Spleen (tissue), 7 donors: Measurements from ENCODE around the gene CHKB.

Experiments
- POLR2A ChIP-seq, 3 donors: fragments of 450-650 bp; IDR thresholded peaks; one replicate each; pipeline ENCODE4 v1.5.1; 2017; ENCODE audit warnings: antibody characterized with exemption in 3 of 3, mild to moderate bottlenecking in 1 of 3
- TF ChIP-seq, protein P1 (sequence below), 11 experiments: fragments of 200-600 bp in 7 of 11; fragments of 450-650 bp in 4 of 11; sonication (generic) in 4 of 11; IDR thresholded peaks in 8 of 11; conservative IDR thresholded peaks in 3 of 11; 1 replicate in 7 of 11; 2 replicates in 4 of 11; pipeline versions ENCODE4 v1.4.0 to v1.8.0; 2016 to 2021; ENCODE audit warnings: antibody characterized with exemption in 11 of 11, inconsistent platforms in 4 of 11, mild to moderate bottlenecking in 1 of 11
- donor health status: DM: no; HTN: no; CAD: no; lungs with moderate emphysema.
- donor health status: DM: no; HTN: no; CAD: no.
- donor health status: DM: no; HTN: no; CAD: no.

DNA sequence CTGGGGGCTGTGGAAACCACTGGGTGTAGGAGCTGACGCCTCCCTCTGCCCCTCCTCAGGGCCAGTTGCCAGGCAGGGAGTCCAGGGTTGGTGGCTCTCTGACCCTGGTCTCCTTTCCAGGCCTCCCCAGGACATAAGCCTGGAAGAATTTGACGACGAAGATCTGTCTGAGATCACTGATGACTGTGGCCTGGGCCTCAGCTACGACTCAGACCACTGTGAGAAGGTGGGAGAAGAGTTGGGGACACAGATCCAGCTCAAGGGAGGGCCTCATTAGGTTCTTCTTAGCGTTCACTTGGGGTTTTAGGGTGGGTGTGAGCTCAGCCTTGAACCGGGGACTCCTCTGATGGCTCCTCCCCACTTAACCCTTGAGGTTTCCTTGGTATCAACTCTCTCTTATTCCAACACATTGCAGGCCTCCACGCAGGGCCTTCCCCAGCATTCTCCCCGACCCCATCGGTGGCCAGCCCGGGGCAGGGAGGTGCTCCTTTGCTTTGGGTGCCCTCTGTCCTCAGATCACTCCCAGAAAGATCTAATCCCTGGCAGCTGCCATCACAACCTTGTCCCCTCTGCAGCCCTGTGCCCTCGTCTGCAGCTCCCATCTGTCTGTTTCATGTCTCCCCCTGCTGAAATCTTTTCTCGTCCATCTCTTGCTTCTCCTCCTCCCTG lies 19.2 kb upstream of the CHKB start:
- TF ChIP-seq POLR2A (IDR thresholded peaks at IDR 0.05): no peak
- TF ChIP-seq, protein P1, sequence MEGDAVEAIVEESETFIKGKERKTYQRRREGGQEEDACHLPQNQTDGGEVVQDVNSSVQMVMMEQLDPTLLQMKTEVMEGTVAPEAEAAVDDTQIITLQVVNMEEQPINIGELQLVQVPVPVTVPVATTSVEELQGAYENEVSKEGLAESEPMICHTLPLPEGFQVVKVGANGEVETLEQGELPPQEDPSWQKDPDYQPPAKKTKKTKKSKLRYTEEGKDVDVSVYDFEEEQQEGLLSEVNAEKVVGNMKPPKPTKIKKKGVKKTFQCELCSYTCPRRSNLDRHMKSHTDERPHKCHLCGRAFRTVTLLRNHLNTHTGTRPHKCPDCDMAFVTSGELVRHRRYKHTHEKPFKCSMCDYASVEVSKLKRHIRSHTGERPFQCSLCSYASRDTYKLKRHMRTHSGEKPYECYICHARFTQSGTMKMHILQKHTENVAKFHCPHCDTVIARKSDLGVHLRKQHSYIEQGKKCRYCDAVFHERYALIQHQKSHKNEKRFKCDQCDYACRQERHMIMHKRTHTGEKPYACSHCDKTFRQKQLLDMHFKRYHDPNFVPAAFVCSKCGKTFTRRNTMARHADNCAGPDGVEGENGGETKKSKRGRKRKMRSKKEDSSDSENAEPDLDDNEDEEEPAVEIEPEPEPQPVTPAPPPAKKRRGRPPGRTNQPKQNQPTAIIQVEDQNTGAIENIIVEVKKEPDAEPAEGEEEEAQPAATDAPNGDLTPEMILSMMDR (IDR thresholded peaks at IDR 0.05 in 8 of 11, conservative IDR thresholded peaks at IDR 0.05 in 3 of 11): no peak
